ENCODE measurements around the gene FEM1B.

GRCh38 chr15:68286256-68286655 lies 8.7 kb downstream of the FEM1B start:
- TF ChIP-seq CTCF (conservative IDR thresholded peaks at IDR 0.05; ENCODE audit: low read depth, low read length) (no peak), EZH2 (IDR thresholded peaks at IDR 0.05; ENCODE audit: borderline replicate concordance, low read depth, low read length, poor library complexity, severe bottlenecking) (no peak)

Measured in A673 (cell line).